Subcutaneous adipose tissue (tissue), 4 donors: Measurements from ENCODE around the gene IDH1. TPM values are rescaled to one million over a fixed set of nuclear protein-coding genes. Genes with fewer than 3 reads are reported as not detected.

Experiments used
- CTCF ChIP-seq: fragments of 450-650 bp; IDR thresholded peaks from one replicate; pipeline ENCODE4 v1.5.1; 2016; ENCODE audit warnings: low read depth, mild to moderate bottlenecking, control low read depth, antibody characterized with exemption, moderate library complexity
- total RNA-seq, 4 donors: library from RNA; depleted of rRNA; stranded (reverse); fragments of >200 nt; gene quantifications; one replicate each; pipeline ENCODE4 v1.1.0, GENCODE V29; 2016

IDH1 gene
- total RNA-seq, 4 donors from 2014 or later: 126 to 345 (median 247) TPM

GRCh38 chr2:208245746-208246145, 9.1 kb downstream of the IDH1 start:
- TF ChIP-seq CTCF: no peak

GRCh38 chr2:208244422-208244821, 10.4 kb downstream of the IDH1 start:
- TF ChIP-seq CTCF: no peak

- no peak for TF ChIP-seq CTCF
These were observed 14.2 kb downstream of the IDH1 start for GRCh38 chr2:208240619-208241209.

DNA sequence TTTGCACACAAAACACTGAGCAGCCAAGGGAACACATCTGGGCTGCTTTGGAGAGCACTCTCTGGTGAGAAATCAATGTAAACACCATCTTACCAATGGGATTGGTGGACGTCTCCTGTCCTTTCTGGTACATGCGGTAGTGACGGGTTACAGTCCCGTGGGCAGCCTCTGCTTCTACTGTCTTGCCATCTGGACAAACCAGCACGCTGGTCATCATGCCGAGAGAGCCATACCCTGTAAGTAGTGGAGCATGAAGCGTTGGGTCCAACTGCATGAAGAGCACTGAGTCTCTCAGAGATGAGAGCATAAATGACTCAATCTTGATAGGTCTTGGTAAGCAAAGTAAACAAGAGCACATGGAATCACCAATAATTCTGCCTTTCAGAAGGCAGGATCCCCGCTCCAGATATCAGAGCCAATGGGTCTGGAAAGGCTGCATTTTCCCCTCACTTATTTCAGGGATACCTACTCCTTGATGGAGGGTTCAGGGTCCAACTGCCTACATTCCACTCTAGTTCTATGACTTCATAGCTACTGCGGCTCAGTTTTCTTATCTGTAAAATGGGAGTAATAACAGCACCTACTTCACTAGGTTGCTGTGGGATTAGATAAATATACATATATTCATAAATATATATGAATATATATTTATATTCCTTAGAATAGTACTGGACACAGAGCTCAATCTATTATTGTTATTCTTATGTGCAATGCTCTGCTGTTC, 14.9 kb downstream of the IDH1 start:
- TF ChIP-seq CTCF: no peak

DNA sequence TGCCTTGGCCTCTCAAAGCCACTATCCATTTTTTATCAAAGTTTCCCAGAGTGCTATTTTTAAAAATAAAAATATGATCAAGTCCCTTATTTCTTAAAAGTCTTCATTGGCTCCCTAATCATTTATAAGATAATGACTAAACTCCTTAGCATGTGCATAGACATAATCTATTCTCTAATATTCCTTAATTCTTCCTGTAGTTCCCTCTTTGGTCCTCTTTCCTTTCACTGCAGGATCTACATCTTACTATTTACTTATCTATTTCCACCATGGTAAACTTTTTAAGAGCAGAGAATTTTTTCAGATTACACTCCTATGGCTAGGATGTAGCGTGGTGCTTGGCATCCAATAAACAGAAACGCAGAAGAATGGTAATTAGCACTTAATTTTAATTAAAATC, 19.0 kb downstream of the IDH1 start:
- TF ChIP-seq CTCF: no peak

- TF ChIP-seq CTCF: no peak
These were observed 20.1 kb downstream of the IDH1 start for GRCh38 chr2:208234786-208235185.

DNA sequence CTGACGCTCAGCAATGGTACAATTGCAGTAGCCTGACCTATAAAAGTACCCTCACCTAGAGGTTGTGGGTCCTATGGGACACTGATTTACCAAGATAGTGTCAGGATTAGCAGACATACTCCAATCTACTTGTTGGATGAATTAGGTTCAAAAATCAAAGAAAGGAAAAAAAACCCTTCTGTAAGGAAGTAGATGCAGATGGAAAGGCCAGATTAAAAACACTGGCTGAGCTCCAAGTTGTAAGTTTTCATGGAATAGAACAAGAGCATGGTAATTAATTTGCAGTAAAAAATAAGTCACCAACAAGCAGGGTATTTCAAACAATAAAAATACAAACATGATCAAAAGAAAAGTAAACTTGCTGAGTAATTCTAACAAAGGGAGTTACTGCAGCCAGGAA, 26.4 kb downstream of the IDH1 start:
- no peak for TF ChIP-seq CTCF
